ENCODE results near the gene MAJIN.

MAJIN gene

DNA sequence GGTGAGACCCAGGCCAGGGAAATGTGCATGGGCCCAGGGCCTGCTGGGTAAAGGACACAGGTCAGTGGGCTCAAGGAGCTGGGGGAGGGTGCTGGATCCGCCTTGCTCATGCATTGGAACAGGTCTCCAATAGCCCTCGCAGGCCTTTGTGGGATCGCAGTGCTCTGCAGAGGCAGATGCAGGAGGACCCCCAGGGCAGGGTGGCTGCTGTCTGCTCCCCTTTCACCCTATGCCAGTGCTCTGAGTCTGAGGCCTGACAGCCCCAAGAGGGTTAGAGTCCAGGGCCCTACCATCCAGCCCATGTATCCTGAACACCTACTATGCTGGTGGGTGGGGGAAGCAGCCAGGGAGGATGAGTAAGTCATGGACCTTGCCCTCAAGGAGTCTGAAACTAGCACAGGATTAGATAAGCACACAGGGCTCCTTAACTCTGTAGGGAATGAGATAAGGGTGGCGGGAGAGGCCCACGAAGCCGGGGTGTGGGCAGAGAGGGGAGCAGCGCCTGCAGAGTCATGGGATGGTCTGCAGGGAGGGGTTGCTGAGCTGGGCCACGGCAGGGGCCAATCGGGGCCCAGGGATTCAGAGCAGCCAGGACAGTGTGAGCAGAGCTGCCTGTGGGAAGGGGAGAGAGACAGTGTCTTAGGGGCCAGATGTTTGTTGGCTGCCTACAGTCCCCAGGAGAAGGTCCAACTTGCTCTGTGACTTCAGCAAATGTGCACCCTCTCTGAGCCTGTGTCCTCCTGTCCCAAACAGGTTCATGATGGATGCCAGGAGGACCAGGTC is 83.0 kb downstream of the MAJIN start:
- no peak for DNase-seq

- DNase-seq, result no peak
Measured at GRCh38 chr11:64888406-64888728, 83.5 kb downstream of the MAJIN start.
